Mucosa of gallbladder (tissue), 1 donor: ENCODE results near the gene GVQW3. TPM values are rescaled to one million over a fixed set of nuclear protein-coding genes. Genes with fewer than 3 reads are reported as not detected.
A peak's percentile ranks its signal among the peaks of the same experiment; 100 is the strongest.
"Not testable (repeated sequence)": the region's sequence is repeated elsewhere in the genome, so short reads cannot be mapped to it uniquely, and the experiment has no call there.

ENCODE experiments used
- DNase-seq: peaks from one replicate; pipeline ENCODE4 v3.0.0-alpha.2; 2020; ENCODE audit warnings: low spot score
- total RNA-seq: library from RNA; stranded (reverse); gene quantifications from one replicate; pipeline ENCODE4 v1.2.1, GENCODE V29; 2021
- donor health status: DM: no; HTN: no; CAD: no.

GVQW3 gene
- total RNA-seq, 1 donor from 2014 or later = 3.0 TPM

GRCh38 chr11:76385903-76386302 is 4.8 kb downstream of the GVQW3 start:
- peak; percentile 15 for DNase-seq

GRCh38 chr11:76388408-76388807 is 7.3 kb downstream of the GVQW3 start:
- DNase-seq = no peak

GRCh38 chr11:76391021-76391420 is 9.9 kb downstream of the GVQW3 start:
- DNase-seq = no peak

GRCh38 chr11:76391811-76392475 is 10.8 kb downstream of the GVQW3 start:
- no peak for DNase-seq

- no peak for DNase-seq
Measured at GRCh38 chr11:76392870-76393269, 11.7 kb downstream of the GVQW3 start.

GRCh38 chr11:76394411-76394810 is 13.3 kb downstream of the GVQW3 start:
- DNase-seq = no peak

- no peak for DNase-seq
Measured at GRCh38 chr11:76395296-76395695, 14.2 kb downstream of the GVQW3 start.

GRCh38 chr11:76397383-76397782 is 16.3 kb downstream of the GVQW3 start:
- DNase-seq = no peak

GRCh38 chr11:76400967-76401366 is 19.8 kb downstream of the GVQW3 start:
- no peak for DNase-seq

GRCh38 chr11:76401484-76401883 is 20.4 kb downstream of the GVQW3 start:
- not testable (repeated sequence) for DNase-seq

- DNase-seq = no peak
Measured at GRCh38 chr11:76406359-76406758, 25.2 kb downstream of the GVQW3 start.

- no peak for DNase-seq
Measured at GRCh38 chr11:76408171-76408965, 27.2 kb downstream of the GVQW3 start.

GRCh38 chr11:76410851-76411357 is 29.8 kb downstream of the GVQW3 start:
- no peak for DNase-seq

GRCh38 chr11:76415073-76415472 is 34.0 kb downstream of the GVQW3 start:
- no peak for DNase-seq

- no peak for DNase-seq
Measured at GRCh38 chr11:76419896-76420295, 38.8 kb downstream of the GVQW3 start.

- DNase-seq = no peak
Measured at GRCh38 chr11:76424379-76424778, 43.3 kb downstream of the GVQW3 start.

- no peak for DNase-seq
Measured at GRCh38 chr11:76424891-76425290, 43.8 kb downstream of the GVQW3 start.

GRCh38 chr11:76426660-76427059 is 45.5 kb downstream of the GVQW3 start:
- no peak for DNase-seq

- DNase-seq = no peak
Measured at GRCh38 chr11:76436020-76436419, 54.9 kb downstream of the GVQW3 start.

- no peak for DNase-seq
Measured at GRCh38 chr11:76443268-76443980, 62.3 kb downstream of the GVQW3 start.

- DNase-seq = no peak
Measured at GRCh38 chr11:76444065-76444383, 62.9 kb downstream of the GVQW3 start.

GRCh38 chr11:76444384-76445120 is 63.4 kb downstream of the GVQW3 start, which contains the start of gene EMSY:
Gene EMSY (plus strand): TSS chr11:76445018. CDS start chr11:76446939, 1,921 bp downstream.
- peak; percentile 98 for DNase-seq
